ENCODE data around the gene DLG2.

DLG2 gene

DNA sequence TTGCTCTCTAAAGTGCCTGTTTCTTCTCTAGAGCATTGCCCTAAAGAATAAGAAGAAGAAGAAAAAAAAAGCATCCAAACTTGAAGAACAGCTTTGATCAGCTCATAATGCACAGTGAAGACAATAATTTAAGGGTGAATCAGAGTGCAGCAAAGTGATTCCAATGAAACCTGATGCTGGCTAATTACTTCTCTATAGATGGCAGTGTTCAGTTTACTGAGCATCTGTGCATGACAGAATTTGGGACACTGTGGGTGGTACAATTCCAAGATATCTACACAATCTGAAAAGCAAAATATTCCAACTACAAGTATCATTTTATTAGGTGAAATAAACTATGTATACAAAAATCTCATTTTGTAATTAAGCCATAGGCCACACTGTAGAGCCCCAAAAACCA lies 1890.5 kb downstream of the DLG2 start:
- TF ChIP-seq SIN3A (IDR thresholded peaks at IDR 0.05; ENCODE audit: borderline replicate concordance, insufficient read depth, low read length) (no peak), FOXP2 (optimal IDR thresholded peaks at IDR 0.05; ENCODE audit: borderline replicate concordance, extremely low read depth, extremely low read length, insufficient read depth) (no peak), TAF1 (IDR thresholded peaks at IDR 0.05; ENCODE audit: borderline replicate concordance, insufficient read depth, low read length) (no peak), POLR2AphosphoS5 (IDR thresholded peaks at IDR 0.05; ENCODE audit: low read depth, low read length) (no peak)
- TF ChIP-seq, protein P1, sequence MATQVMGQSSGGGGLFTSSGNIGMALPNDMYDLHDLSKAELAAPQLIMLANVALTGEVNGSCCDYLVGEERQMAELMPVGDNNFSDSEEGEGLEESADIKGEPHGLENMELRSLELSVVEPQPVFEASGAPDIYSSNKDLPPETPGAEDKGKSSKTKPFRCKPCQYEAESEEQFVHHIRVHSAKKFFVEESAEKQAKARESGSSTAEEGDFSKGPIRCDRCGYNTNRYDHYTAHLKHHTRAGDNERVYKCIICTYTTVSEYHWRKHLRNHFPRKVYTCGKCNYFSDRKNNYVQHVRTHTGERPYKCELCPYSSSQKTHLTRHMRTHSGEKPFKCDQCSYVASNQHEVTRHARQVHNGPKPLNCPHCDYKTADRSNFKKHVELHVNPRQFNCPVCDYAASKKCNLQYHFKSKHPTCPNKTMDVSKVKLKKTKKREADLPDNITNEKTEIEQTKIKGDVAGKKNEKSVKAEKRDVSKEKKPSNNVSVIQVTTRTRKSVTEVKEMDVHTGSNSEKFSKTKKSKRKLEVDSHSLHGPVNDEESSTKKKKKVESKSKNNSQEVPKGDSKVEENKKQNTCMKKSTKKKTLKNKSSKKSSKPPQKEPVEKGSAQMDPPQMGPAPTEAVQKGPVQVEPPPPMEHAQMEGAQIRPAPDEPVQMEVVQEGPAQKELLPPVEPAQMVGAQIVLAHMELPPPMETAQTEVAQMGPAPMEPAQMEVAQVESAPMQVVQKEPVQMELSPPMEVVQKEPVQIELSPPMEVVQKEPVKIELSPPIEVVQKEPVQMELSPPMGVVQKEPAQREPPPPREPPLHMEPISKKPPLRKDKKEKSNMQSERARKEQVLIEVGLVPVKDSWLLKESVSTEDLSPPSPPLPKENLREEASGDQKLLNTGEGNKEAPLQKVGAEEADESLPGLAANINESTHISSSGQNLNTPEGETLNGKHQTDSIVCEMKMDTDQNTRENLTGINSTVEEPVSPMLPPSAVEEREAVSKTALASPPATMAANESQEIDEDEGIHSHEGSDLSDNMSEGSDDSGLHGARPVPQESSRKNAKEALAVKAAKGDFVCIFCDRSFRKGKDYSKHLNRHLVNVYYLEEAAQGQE (IDR thresholded peaks at IDR 0.05; ENCODE audit: insufficient read depth in 1 of 2, low read depth in 2 of 2, low read length in 2 of 2): no peak

GRCh38 chr11:83734120-83734519 lies 1893.0 kb downstream of the DLG2 start:
- no peak for TF ChIP-seq SIN3A (IDR thresholded peaks at IDR 0.05; ENCODE audit: borderline replicate concordance, insufficient read depth, low read length)
- TF ChIP-seq FOXP2 (optimal IDR thresholded peaks at IDR 0.05; ENCODE audit: borderline replicate concordance, extremely low read depth, extremely low read length, insufficient read depth): no peak
- TF ChIP-seq, protein P1 (IDR thresholded peaks at IDR 0.05; ENCODE audit: insufficient read depth in 1 of 2, low read depth in 2 of 2, low read length in 2 of 2): no peak
- TF ChIP-seq TAF1 (IDR thresholded peaks at IDR 0.05; ENCODE audit: borderline replicate concordance, insufficient read depth, low read length): no peak
- no peak for TF ChIP-seq POLR2AphosphoS5 (IDR thresholded peaks at IDR 0.05; ENCODE audit: low read depth, low read length)

- TF ChIP-seq FOXP2 (optimal IDR thresholded peaks at IDR 0.05; ENCODE audit: borderline replicate concordance, extremely low read depth, extremely low read length, insufficient read depth) (no peak), SIN3A (IDR thresholded peaks at IDR 0.05; ENCODE audit: borderline replicate concordance, insufficient read depth, low read length) (no peak), POLR2AphosphoS5 (IDR thresholded peaks at IDR 0.05; ENCODE audit: low read depth, low read length) (no peak), TAF1 (IDR thresholded peaks at IDR 0.05; ENCODE audit: borderline replicate concordance, insufficient read depth, low read length) (no peak)
- TF ChIP-seq, protein P1 (IDR thresholded peaks at IDR 0.05; ENCODE audit: insufficient read depth in 1 of 2, low read depth in 2 of 2, low read length in 2 of 2): no peak
Observed at GRCh38 chr11:83728281-83728680, 1898.9 kb downstream of the DLG2 start.

GRCh38 chr11:83727251-83727650 lies 1899.9 kb downstream of the DLG2 start:
- no peak for TF ChIP-seq FOXP2 (optimal IDR thresholded peaks at IDR 0.05; ENCODE audit: borderline replicate concordance, extremely low read depth, extremely low read length, insufficient read depth)
- no peak for TF ChIP-seq TAF1 (IDR thresholded peaks at IDR 0.05; ENCODE audit: borderline replicate concordance, insufficient read depth, low read length)
- TF ChIP-seq, protein P1 (IDR thresholded peaks at IDR 0.05; ENCODE audit: insufficient read depth in 1 of 2, low read depth in 2 of 2, low read length in 2 of 2): no peak
- TF ChIP-seq SIN3A (IDR thresholded peaks at IDR 0.05; ENCODE audit: borderline replicate concordance, insufficient read depth, low read length): no peak
- TF ChIP-seq POLR2AphosphoS5 (IDR thresholded peaks at IDR 0.05; ENCODE audit: low read depth, low read length): no peak

DNA sequence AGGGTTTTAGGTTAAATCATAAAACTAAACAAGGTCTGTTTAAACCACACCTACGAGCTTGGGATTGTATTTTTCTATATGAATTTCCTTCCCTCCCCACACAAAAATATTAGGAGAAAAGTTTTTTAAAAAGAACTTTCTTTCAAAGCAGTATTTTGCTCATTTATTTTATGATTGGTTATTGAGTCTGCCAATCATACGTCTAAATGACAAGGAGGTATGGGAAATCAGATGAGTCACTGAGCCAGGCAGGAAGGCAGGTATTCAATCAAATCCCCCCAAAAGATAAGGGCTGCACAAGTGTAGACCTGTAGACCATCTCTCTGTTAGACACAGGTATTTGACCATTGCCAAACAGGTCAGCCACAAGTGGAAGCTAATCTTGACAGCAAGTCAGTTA lies 1900.8 kb downstream of the DLG2 start:
- TF ChIP-seq, protein P1 (IDR thresholded peaks at IDR 0.05; ENCODE audit: insufficient read depth in 1 of 2, low read depth in 2 of 2, low read length in 2 of 2): no peak
- TF ChIP-seq SIN3A (IDR thresholded peaks at IDR 0.05; ENCODE audit: borderline replicate concordance, insufficient read depth, low read length) (no peak), FOXP2 (optimal IDR thresholded peaks at IDR 0.05; ENCODE audit: borderline replicate concordance, extremely low read depth, extremely low read length, insufficient read depth) (no peak), TAF1 (IDR thresholded peaks at IDR 0.05; ENCODE audit: borderline replicate concordance, insufficient read depth, low read length) (no peak), POLR2AphosphoS5 (IDR thresholded peaks at IDR 0.05; ENCODE audit: low read depth, low read length) (no peak)
